Spleen (tissue), 11 donors: Measurements from ENCODE around the gene CAMK1D. TPM values are rescaled to one million over a fixed set of nuclear protein-coding genes. Genes with fewer than 3 reads are reported as not detected.

ENCODE experiments used
- DNase-seq: peaks from one replicate; pipeline ENCODE4 v3.0.0-alpha.2; 2020
- H3K27ac ChIP-seq, 8 donors: fragments of 200-600 bp; sonication (generic) in 7 of 8; 1 replicate in 4 of 8; 2 replicates in 4 of 8; pipeline versions ENCODE4 v1.5.0 to v1.8.0; 2016 to 2021; ENCODE audit warnings: inconsistent platforms in 4 of 8, mild to moderate bottlenecking in 4 of 8, moderate library complexity in 1 of 8
- H3K27me3 ChIP-seq, 7 donors: fragments of 200-600 bp; sonication (generic) in 6 of 7; replicated peaks in 1 of 7; 1 replicate in 4 of 7; 2 replicates in 3 of 7; pipeline versions ENCODE4 v1.5.0 to v1.8.0; 2016 to 2021; ENCODE audit warnings: inconsistent platforms in 3 of 7, mild to moderate bottlenecking in 1 of 7
- H3K36me3 ChIP-seq, 6 donors: fragments of 200-600 bp; sonication (generic) in 5 of 6; 1 replicate in 4 of 6; 2 replicates in 2 of 6; pipeline versions ENCODE4 v1.5.0 to v1.8.0; 2016 to 2021; ENCODE audit warnings: inconsistent platforms in 2 of 6
- H3K4me1 ChIP-seq, 6 donors: fragments of 200-600 bp; sonication (generic) in 5 of 6; 1 replicate in 3 of 6; 2 replicates in 3 of 6; pipeline versions ENCODE4 v1.5.0 to v1.8.0; 2016 to 2021; ENCODE audit warnings: inconsistent platforms in 3 of 6
- H3K4me3 ChIP-seq, 8 donors: fragments of 200-600 bp; sonication (generic) in 7 of 8; 1 replicate in 4 of 8; 2 replicates in 4 of 8; pipeline versions ENCODE4 v1.5.0 to v1.8.0; 2016 to 2021; ENCODE audit warnings: inconsistent platforms in 4 of 8, mild to moderate bottlenecking in 4 of 8, moderate library complexity in 2 of 8
- H3K9me3 ChIP-seq, 8 donors: fragments of 200-600 bp; sonication (generic) in 7 of 8; 1 replicate in 4 of 8; 2 replicates in 4 of 8; pipeline versions ENCODE4 v1.5.0 to v1.8.0; 2016 to 2021; ENCODE audit warnings: inconsistent platforms in 4 of 8
- POLR2A ChIP-seq, 3 donors: fragments of 450-650 bp; IDR thresholded peaks; one replicate each; pipeline ENCODE4 v1.5.1; 2017; ENCODE audit warnings: antibody characterized with exemption in 3 of 3, mild to moderate bottlenecking in 1 of 3
- POLR2AphosphoS5 ChIP-seq, 3 donors: sonication (generic); formaldehyde crosslinking; IDR thresholded peaks; one replicate each; pipeline ENCODE4 v1.5.1; 2017; ENCODE audit warnings: antibody characterized with exemption in 3 of 3
- WGBS, 5 donors: extraction: QIAGEN DNeasy Blood & Tissue Kit in 3 of 5; methylation state at CpG; one replicate each; pipeline versions ENCODE4 v1.1.5 to v1.1.7; 2013 to 2018; 5-methylcytosine and 5-hydroxymethylcytosine counted together
- intact Hi-C: fragments of 100-400 bp; cut with DNase I; formaldehyde crosslinking; loops from one replicate; pipeline ENCODE4 v1.15.0; 2023; ENCODE audit warnings: low total_unique reads
- polyA plus RNA-seq, 3 donors: library from polyadenylated mRNA; stranded (reverse); fragments of 200-250 nt; gene quantifications; one replicate each; pipeline ENCODE4 v1.2.1, GENCODE V29; 2013
- total RNA-seq, 7 donors: library from RNA; depleted of rRNA in 3 of 7; stranded (reverse); fragments of >200 nt in 3 of 7; fragmentation: NEBNext Ultra II Directional in 4 of 7; extraction: Animal tissue kit (Norgen Biotek cat#: 25700) in 4 of 7; gene quantifications; one replicate each; pipeline versions ENCODE4 v1.1.0 to v1.2.1, GENCODE V29; 2016 to 2021
- TF ChIP-seq, protein P1 (sequence below), 11 experiments: fragments of 200-600 bp in 7 of 11; fragments of 450-650 bp in 4 of 11; sonication (generic) in 4 of 11; IDR thresholded peaks in 8 of 11; conservative IDR thresholded peaks in 3 of 11; 1 replicate in 7 of 11; 2 replicates in 4 of 11; pipeline versions ENCODE4 v1.4.0 to v1.8.0; 2016 to 2021; ENCODE audit warnings: antibody characterized with exemption in 11 of 11, inconsistent platforms in 4 of 11, mild to moderate bottlenecking in 1 of 11
- donor health status: healthy with polysubstance abuse.
- donor health status: DM: no; HTN: no; CAD: no; lungs with moderate emphysema.
- donor health status: DM: no; HTN: no; CAD: no.
- donor health status: Bipolar disorder and iron deficiency.
- donor health status: healthy.
- donor health status: DM: no; HTN: no; CAD: no.
- donor health status: DM: yes; HTN: yes; CAD: no.

The CAMK1D gene
- total and polyA plus RNA-seq, 10 donors, result 6.8 to 34.5 (median 20.0) TPM

DNA sequence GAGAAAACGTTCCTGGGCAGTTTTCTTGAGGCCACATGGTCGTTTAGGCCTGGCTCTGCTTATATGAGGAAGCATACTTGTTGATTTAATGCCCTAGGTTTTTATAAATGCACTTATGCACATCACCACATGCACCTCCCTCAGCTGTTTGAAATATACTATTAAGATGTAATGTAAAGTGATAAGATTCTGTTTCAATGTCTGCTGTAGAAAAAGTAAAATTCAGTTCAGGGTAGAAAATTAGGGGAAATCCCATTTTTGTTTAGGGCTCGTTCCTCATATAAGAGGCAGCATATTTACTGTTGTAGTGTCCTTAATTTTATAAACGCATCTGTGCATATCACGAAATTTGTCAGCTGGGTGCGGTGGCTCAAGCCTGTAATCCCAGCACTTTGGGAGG, 7.8 kb upstream of the CAMK1D start:
- H3K9me3 ChIP-seq, result peaks cover 0 to 4% (median 0%) of the 10 kb centered on the region in 8 donors
- intact Hi-C loops, result no loop called here
- H3K36me3 ChIP-seq, result no peaks in the 10 kb centered on the region
- no peak for TF ChIP-seq POLR2AphosphoS5 (IDR thresholded peaks at IDR 0.05)
- TF ChIP-seq, protein P1, sequence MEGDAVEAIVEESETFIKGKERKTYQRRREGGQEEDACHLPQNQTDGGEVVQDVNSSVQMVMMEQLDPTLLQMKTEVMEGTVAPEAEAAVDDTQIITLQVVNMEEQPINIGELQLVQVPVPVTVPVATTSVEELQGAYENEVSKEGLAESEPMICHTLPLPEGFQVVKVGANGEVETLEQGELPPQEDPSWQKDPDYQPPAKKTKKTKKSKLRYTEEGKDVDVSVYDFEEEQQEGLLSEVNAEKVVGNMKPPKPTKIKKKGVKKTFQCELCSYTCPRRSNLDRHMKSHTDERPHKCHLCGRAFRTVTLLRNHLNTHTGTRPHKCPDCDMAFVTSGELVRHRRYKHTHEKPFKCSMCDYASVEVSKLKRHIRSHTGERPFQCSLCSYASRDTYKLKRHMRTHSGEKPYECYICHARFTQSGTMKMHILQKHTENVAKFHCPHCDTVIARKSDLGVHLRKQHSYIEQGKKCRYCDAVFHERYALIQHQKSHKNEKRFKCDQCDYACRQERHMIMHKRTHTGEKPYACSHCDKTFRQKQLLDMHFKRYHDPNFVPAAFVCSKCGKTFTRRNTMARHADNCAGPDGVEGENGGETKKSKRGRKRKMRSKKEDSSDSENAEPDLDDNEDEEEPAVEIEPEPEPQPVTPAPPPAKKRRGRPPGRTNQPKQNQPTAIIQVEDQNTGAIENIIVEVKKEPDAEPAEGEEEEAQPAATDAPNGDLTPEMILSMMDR (IDR thresholded peaks at IDR 0.05 in 8 of 11, conservative IDR thresholded peaks at IDR 0.05 in 3 of 11), result no peak
- TF ChIP-seq POLR2A (IDR thresholded peaks at IDR 0.05), result no peak
- H3K4me3 ChIP-seq, result no peak overlapping the region
- WGBS, 5 donors, result 57 to 71% (median 62%) methylated on average over 6 of the region's 6 CpGs
- H3K4me1 ChIP-seq, result peaks cover 0 to 45% (median 11%) of the 10 kb centered on the region in 6 donors
- no peaks in the 10 kb centered on the region for H3K27me3 ChIP-seq
- DNase-seq, result no peak
- peak overlapping the region in 6 of 8 donors; percentile 42 to 74 (median 64) for H3K27ac ChIP-seq

DNA sequence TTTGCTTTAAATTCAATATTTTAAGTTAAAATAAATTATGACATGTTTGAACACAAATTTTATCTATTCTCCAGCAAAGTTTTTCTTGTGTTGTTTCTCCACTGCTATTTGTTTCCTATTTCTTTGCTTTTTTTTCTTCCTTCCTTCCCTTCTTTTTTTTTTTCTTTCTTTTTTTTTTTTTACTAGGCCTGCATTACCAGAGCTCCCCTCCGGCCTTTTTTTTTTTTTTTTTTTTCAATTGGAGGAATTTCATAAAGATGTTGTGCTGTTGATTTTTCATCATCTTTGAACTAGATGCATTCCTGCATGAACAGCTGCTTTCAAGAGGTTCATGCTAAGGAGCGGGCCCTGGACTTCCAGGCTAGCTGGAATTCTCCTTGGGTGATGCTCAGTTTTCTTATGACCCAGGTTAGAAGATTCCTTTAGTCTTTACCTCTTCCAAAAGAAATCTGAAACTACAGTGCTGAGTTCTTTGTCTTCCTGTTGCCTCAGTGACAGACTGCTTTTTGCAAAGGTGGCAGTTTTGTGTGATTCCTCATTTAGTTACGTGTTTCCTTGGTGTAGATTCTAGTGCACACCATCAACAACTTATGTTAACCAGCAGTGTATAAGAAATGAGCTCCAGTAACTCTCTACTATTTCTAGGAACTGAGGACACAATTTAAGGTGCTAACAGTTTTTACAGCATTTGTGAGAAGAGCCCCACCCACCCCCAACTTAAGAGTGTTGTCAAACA, 4.8 kb upstream of the CAMK1D start:
- no peak overlapping the region for H3K27ac ChIP-seq
- DNase-seq, result no peak
- H3K9me3 ChIP-seq, result peaks cover 0 to 4% (median 0%) of the 10 kb centered on the region in 8 donors
- 75 to 83% (median 81%) methylated on average over 3 of the region's 3 CpGs for WGBS, 5 donors
- H3K4me3 ChIP-seq, result no peak overlapping the region
- H3K27me3 ChIP-seq, result peaks cover 0 to 9% (median 0%) of the 10 kb centered on the region in 7 donors
- TF ChIP-seq POLR2A (IDR thresholded peaks at IDR 0.05), result no peak
- no peaks in the 10 kb centered on the region for H3K36me3 ChIP-seq
- peaks cover 0 to 53% (median 20%) of the 10 kb centered on the region in 6 donors for H3K4me1 ChIP-seq
- intact Hi-C loops, result no loop called here

DNA sequence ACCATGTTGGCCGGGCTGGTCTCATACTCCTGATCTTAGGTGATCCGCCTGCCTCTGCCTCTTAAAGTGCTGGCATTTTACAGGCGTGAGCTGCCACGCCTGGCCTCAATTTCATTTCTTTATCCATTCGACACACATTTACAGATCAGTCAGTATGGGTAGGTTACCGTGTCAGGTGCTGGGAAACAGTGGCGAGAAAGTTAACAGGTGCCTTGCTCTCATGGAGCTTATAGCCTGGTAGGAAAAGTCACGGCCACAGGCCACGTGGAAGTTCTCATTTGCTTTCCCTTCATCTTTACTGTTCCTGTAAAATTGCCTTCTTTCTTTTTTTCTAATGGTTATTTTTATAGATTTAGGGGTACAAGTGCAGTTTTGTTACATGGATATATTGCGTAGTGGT, 2.6 kb upstream of the CAMK1D start:
- peaks cover 9 to 51% (median 28%) of the 10 kb centered on the region in 6 donors for H3K4me1 ChIP-seq
- H3K27me3 ChIP-seq, result peaks cover 0 to 9% (median 0%) of the 10 kb centered on the region in 7 donors
- no peaks in the 10 kb centered on the region for H3K36me3 ChIP-seq
- no peak for DNase-seq
- no peak overlapping the region for H3K4me3 ChIP-seq
- WGBS, 5 donors, result 85 to 95% (median 93%) methylated on average over 10 of the region's 10 CpGs
- TF ChIP-seq POLR2AphosphoS5 (IDR thresholded peaks at IDR 0.05) (no peak), POLR2A (IDR thresholded peaks at IDR 0.05) (no peak)
- TF ChIP-seq, protein P1 (IDR thresholded peaks at IDR 0.05 in 8 of 11, conservative IDR thresholded peaks at IDR 0.05 in 3 of 11), result no peak
- no peak overlapping the region for H3K27ac ChIP-seq
- peaks cover 0 to 4% (median 0%) of the 10 kb centered on the region in 8 donors for H3K9me3 ChIP-seq
- intact Hi-C loops, result no loop called here

DNA sequence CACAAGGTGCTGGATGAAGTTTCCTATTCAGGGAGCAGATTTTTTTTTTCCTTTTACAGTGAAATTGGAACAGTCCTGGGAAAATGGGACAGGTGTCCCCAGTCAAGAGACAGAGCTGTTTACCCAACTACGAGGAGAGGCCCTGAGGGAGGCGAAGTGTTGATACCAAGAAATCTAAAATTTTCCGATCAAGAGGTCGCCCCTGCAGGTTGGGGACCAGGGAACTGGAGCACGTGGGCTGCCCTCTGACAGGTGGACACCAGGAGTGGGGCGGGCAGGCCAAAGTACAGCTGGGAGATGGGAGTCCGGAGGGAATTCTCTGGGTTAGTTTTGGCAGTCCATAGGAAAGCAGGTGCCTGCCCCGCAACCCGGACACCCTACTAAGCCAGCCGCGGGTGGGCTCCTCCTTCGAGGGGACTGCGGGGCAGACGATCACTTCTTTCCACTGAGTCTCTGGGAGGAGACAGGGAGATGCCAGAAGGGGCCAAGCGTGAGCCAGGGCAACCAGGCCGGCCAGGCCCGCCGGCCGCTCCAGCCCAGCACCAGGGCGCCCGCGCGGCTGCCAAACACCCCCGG, 965 bp upstream of the CAMK1D start:
- no peak for DNase-seq
- peaks cover 0 to 3% (median 0%) of the 10 kb centered on the region in 8 donors for H3K9me3 ChIP-seq
- peaks cover 0 to 9% (median 0%) of the 10 kb centered on the region in 7 donors for H3K27me3 ChIP-seq
- intact Hi-C loops, result no loop called here
- H3K4me3 ChIP-seq, result peak overlapping the region; percentile 81 to 98 (median 89)
- peak overlapping the region; percentile 72 to 97 (median 90) for H3K27ac ChIP-seq
- TF ChIP-seq POLR2AphosphoS5 (IDR thresholded peaks at IDR 0.05) (no peak), POLR2A (IDR thresholded peaks at IDR 0.05) (no peak)
- TF ChIP-seq, protein P1 (IDR thresholded peaks at IDR 0.05 in 8 of 11, conservative IDR thresholded peaks at IDR 0.05 in 3 of 11), result no peak
- no peaks in the 10 kb centered on the region for H3K36me3 ChIP-seq
- peaks cover 9 to 63% (median 34%) of the 10 kb centered on the region in 6 donors for H3K4me1 ChIP-seq
- 30 to 57% (median 48%) methylated on average over 11 to 24 of the region's 24 CpGs for WGBS, 5 donors
